Esophagus muscularis mucosa (tissue), 4 donors: ENCODE data around the gene ELAVL1. TPM values are rescaled to one million over a fixed set of nuclear protein-coding genes. Genes with fewer than 3 reads are reported as not detected.
"Not testable (repeated sequence)": the region's sequence is repeated elsewhere in the genome, so short reads cannot be mapped to it uniquely, and the experiment has no call there.

Experiments
- DNase-seq: peaks from one replicate; pipeline ENCODE4 v3.0.0-alpha.2; 2017; ENCODE audit errors: extremely low spot score
- H3K27ac ChIP-seq, 4 donors: fragments of 200-600 bp; sonication (generic); replicated peaks in 1 of 4; 1 replicate in 3 of 4; 2 replicates in 1 of 4; pipeline ENCODE4 v1.5.1; 2016 to 2019; ENCODE audit warnings: mild to moderate bottlenecking in 1 of 4
- H3K27me3 ChIP-seq, 4 donors: fragments of 200-600 bp; sonication (generic); one replicate each; pipeline versions ENCODE4 v1.5.1 to v1.6.0; 2016 to 2019
- H3K36me3 ChIP-seq, 4 donors: fragments of 200-600 bp; sonication (generic); one replicate each; pipeline ENCODE4 v1.5.1; 2016 to 2019
- H3K4me1 ChIP-seq, 4 donors: fragments of 200-600 bp; sonication (generic); one replicate each; pipeline ENCODE4 v1.5.1; 2016 to 2019
- H3K4me3 ChIP-seq, 4 donors: fragments of 200-600 bp; sonication (generic); 1 replicate in 2 of 4; 2 replicates in 2 of 4; pipeline ENCODE4 v1.5.1; 2016 to 2019; ENCODE audit warnings: mild to moderate bottlenecking in 4 of 4, moderate library complexity in 1 of 4
- H3K9me3 ChIP-seq, 4 donors: fragments of 200-600 bp; sonication (generic); 1 replicate in 3 of 4; 2 replicates in 1 of 4; pipeline ENCODE4 v1.5.1; 2016 to 2019
- CTCF ChIP-seq, 3 experiments: fragments of 200-600 bp in 2 of 3; fragments of 450-650 bp in 1 of 3; sonication (generic) in 2 of 3; IDR thresholded peaks; one replicate each; pipeline ENCODE4 v1.5.1; 2017 to 2019; ENCODE audit warnings: antibody characterized with exemption in 3 of 3, mild to moderate bottlenecking in 2 of 3, moderate library complexity in 1 of 3
- EP300 ChIP-seq: sonication (generic); formaldehyde crosslinking; IDR thresholded peaks from one replicate; pipeline ENCODE4 v1.6.1; 2017; ENCODE audit warnings: antibody characterized with exemption
- POLR2A ChIP-seq: fragments of 450-650 bp; IDR thresholded peaks from one replicate; pipeline ENCODE4 v1.6.1; 2017; ENCODE audit warnings: antibody characterized with exemption, moderate library complexity, mild to moderate bottlenecking, low read depth
- POLR2AphosphoS5 ChIP-seq, 2 donors: sonication (generic); formaldehyde crosslinking; IDR thresholded peaks; one replicate each; pipeline ENCODE4 v1.6.1; 2017; ENCODE audit warnings: antibody characterized with exemption in 2 of 2
- WGBS: methylation state at CpG from one replicate; pipeline ENCODE4 v1.1.5; 2018; 5-methylcytosine and 5-hydroxymethylcytosine counted together
- intact Hi-C: fragments of 100-400 bp; cut with DNase I; formaldehyde crosslinking; loops from one replicate; pipeline ENCODE4 v1.15.1; 2023
- total RNA-seq, 4 donors: library from RNA; depleted of rRNA; stranded (reverse); fragments of >200 nt; gene quantifications; one replicate each; pipeline versions ENCODE4 v1.1.0 to v1.2.1, GENCODE V29; 2016

Gene ELAVL1
- total RNA-seq, 4 donors from 2014 or later: 27.0 to 49.1 (median 38.3) TPM

GRCh38 chr19:7933411-7933810 is 72.0 kb downstream of the ELAVL1 start:
- H3K27me3 ChIP-seq: no peaks in the 10 kb centered on the region
- H3K9me3 ChIP-seq: no peaks in the 10 kb centered on the region
- peaks cover 17 to 56% (median 48%) of the 10 kb centered on the region in 4 donors for H3K4me1 ChIP-seq
- TF ChIP-seq CTCF (IDR thresholded peaks at IDR 0.05) (peak in 1 of 3 experiments; percentile 30), POLR2A (no peak), POLR2AphosphoS5 (IDR thresholded peaks at IDR 0.05) (no peak), EP300 (no peak)
- H3K36me3 ChIP-seq: peaks cover 62 to 86% (median 79%) of the 10 kb centered on the region in 4 donors
- no peak overlapping the region for H3K4me3 ChIP-seq
- 82% methylated on average over 7 of the region's 14 CpGs for WGBS
- DNase-seq: no peak
- intact Hi-C loops: no loop called here
- H3K27ac ChIP-seq: peak overlapping the region; percentile 91 to 96 (median 94)

- peaks cover 62 to 81% (median 75%) of the 10 kb centered on the region in 4 donors for H3K36me3 ChIP-seq
Observed at GRCh38 chr19:7932930-7933300, 72.5 kb downstream of the ELAVL1 start.

GRCh38 chr19:7932276-7932929 is 73.0 kb downstream of the ELAVL1 start:
- Histone ChIP-seq H3K4me1 (peaks cover 27 to 65% (median 58%) of the 10 kb centered on the region in 4 donors), H3K27me3 (no peaks in the 10 kb centered on the region), H3K4me3 (no peak overlapping the region), H3K36me3 (peaks cover 58 to 76% (median 70%) of the 10 kb centered on the region in 4 donors), H3K9me3 (no peaks in the 10 kb centered on the region), H3K27ac (peak overlapping the region; percentile 91 to 96 (median 94))
- 93% methylated on average over 16 of the region's 32 CpGs for WGBS
- no peak for DNase-seq
- intact Hi-C loops: no loop called here
- TF ChIP-seq POLR2A (no peak), EP300 (no peak), POLR2AphosphoS5 (IDR thresholded peaks at IDR 0.05) (no peak), CTCF (IDR thresholded peaks at IDR 0.05) (no peak)

More at GRCh38 chr19:7932930-7933300, 72.5 kb downstream of the ELAVL1 start:
- no peaks in the 10 kb centered on the region for H3K9me3 ChIP-seq
- intact Hi-C loops: no loop called here
- H3K4me1 ChIP-seq: peaks cover 22 to 61% (median 53%) of the 10 kb centered on the region in 4 donors
- DNase-seq: no peak
- no peak overlapping the region for H3K4me3 ChIP-seq
- TF ChIP-seq POLR2A: no peak
- TF ChIP-seq POLR2AphosphoS5 (IDR thresholded peaks at IDR 0.05): no peak
- no peak for TF ChIP-seq CTCF (IDR thresholded peaks at IDR 0.05)
- TF ChIP-seq EP300: no peak
- H3K27me3 ChIP-seq: no peaks in the 10 kb centered on the region
- 90% methylated on average over 4 of the region's 10 CpGs for WGBS
- H3K27ac ChIP-seq: peak overlapping the region; percentile 91 to 96 (median 94)

GRCh38 chr19:7931221-7932061 is 74.0 kb downstream of the ELAVL1 start:
- H3K4me3 ChIP-seq: no peak overlapping the region
- DNase-seq: no peak
- no peaks in the 10 kb centered on the region for H3K27me3 ChIP-seq
- peak overlapping the region; percentile 91 to 96 (median 94) for H3K27ac ChIP-seq
- TF ChIP-seq POLR2A (no peak), POLR2AphosphoS5 (IDR thresholded peaks at IDR 0.05) (peak in 1 of 2 donors; percentile 39)
- peaks cover 50 to 70% (median 62%) of the 10 kb centered on the region in 4 donors for H3K36me3 ChIP-seq
- intact Hi-C loops: no loop called here
- H3K9me3 ChIP-seq: no peaks in the 10 kb centered on the region
- peaks cover 32 to 68% (median 63%) of the 10 kb centered on the region in 4 donors for H3K4me1 ChIP-seq
- 82% methylated on average over 28 of the region's 36 CpGs for WGBS

GRCh38 chr19:7930765-7931164 is 74.7 kb downstream of the ELAVL1 start:
- Histone ChIP-seq H3K4me3 (no peak overlapping the region), H3K27ac (peak overlapping the region; percentile 91 to 96 (median 94)), H3K9me3 (no peaks in the 10 kb centered on the region), H3K4me1 (peaks cover 35 to 73% (median 67%) of the 10 kb centered on the region in 4 donors), H3K27me3 (no peaks in the 10 kb centered on the region), H3K36me3 (peaks cover 43 to 63% (median 56%) of the 10 kb centered on the region in 4 donors)
- intact Hi-C loops: no loop called here
- DNase-seq: no peak
- TF ChIP-seq EP300: no peak
- no peak for TF ChIP-seq POLR2A
- no peak for TF ChIP-seq POLR2AphosphoS5 (IDR thresholded peaks at IDR 0.05)
- no peak for TF ChIP-seq CTCF (IDR thresholded peaks at IDR 0.05)
- WGBS: 46% methylated on average over 7 of the region's 7 CpGs

- H3K27me3 ChIP-seq, DNase-seq, intact Hi-C loops, H3K9me3 ChIP-seq: not testable (repeated sequence)
- peaks cover 37 to 55% (median 48%) of the 10 kb centered on the region in 4 donors for H3K36me3 ChIP-seq
- 77% methylated on average over 11 of the region's 11 CpGs for WGBS
- peak overlapping the region in 1 of 4 donors; percentile 38 for H3K4me3 ChIP-seq
- H3K27ac ChIP-seq: peak overlapping the region; percentile 91 to 96 (median 94)
- peaks cover 40 to 80% (median 73%) of the 10 kb centered on the region in 4 donors for H3K4me1 ChIP-seq
Observed at GRCh38 chr19:7930030-7930429, 75.4 kb downstream of the ELAVL1 start.
